ENCODE measurements around the gene TELO2. TPM values are rescaled to one million over a fixed set of nuclear protein-coding genes. Genes with fewer than 3 reads are reported as not detected.

TELO2 gene
- total RNA-seq, 2 experiments from 2014 or later = 29.7 to 30.8 TPM

GRCh38 chr16:1550069-1550468 is 56.9 kb downstream of the TELO2 start:
- peak overlapping the region; percentile 75 for H3K27ac Mint-ChIP-seq
- peaks cover 73% of the 10 kb centered on the region for H3K4me1 Mint-ChIP-seq (ENCODE audit: low read depth)
- intact Hi-C loops (cut with DNase I, micrococcal nuclease) = no loop called here
- H3K9me3 Mint-ChIP-seq = no peaks in the 10 kb centered on the region
- CTCF ChIA-PET = no interaction called here
- Histone ChIP-seq H3K4me3 (ENCODE audit: low read length) (no peak overlapping the region), H3K36me3 (ENCODE audit: insufficient read depth, low read length) (peaks cover 96% of the 10 kb centered on the region), H3K27me3 (ENCODE audit: control insufficient read depth in 1 of 2, insufficient read depth in 2 of 2, low read length in 2 of 2) (no peaks in the 10 kb centered on the region), H3K27ac (ENCODE audit: low read depth in 1 of 2, low read length in 2 of 2) (no peak overlapping the region), H3K4me1 (ENCODE audit: insufficient read depth, low read length) (peaks cover 81% of the 10 kb centered on the region), H3K9me3 (ENCODE audit: control insufficient read depth in 1 of 2, insufficient read depth in 1 of 2, low read length in 2 of 2) (no peaks in the 10 kb centered on the region)
- POLR2A ChIA-PET = interaction anchor here (0.7 to 1.3 kb wide), 3 partner anchors 9 to 14 kb away, joined by 3 to 4 read pairs (median 3); no protein-coding TSS in a partner anchor
- peaks cover 92% of the 10 kb centered on the region for H3K36me3 Mint-ChIP-seq (ENCODE audit: low read depth)
- TF ChIP-seq CTCF (IDR thresholded peaks at IDR 0.05) = no peak
- ATAC-seq (ENCODE audit: poor library complexity) (no peak), DNase-seq (no peak)
- no peaks in the 10 kb centered on the region for H3K27me3 Mint-ChIP-seq
- no peak overlapping the region for H3K4me3 Mint-ChIP-seq

GRCh38 chr16:1550696-1551095 is 57.5 kb downstream of the TELO2 start:
- H3K4me1 ChIP-seq (ENCODE audit: insufficient read depth, low read length) = peaks cover 75% of the 10 kb centered on the region
- no peak for ATAC-seq (ENCODE audit: poor library complexity)
- DNase-seq = no peak
- Mint-ChIP-seq H3K9me3 (no peaks in the 10 kb centered on the region), H3K27me3 (no peaks in the 10 kb centered on the region), H3K4me3 (no peak overlapping the region), H3K27ac (peak overlapping the region; percentile 75), H3K36me3 (ENCODE audit: low read depth) (peaks cover 92% of the 10 kb centered on the region), H3K4me1 (ENCODE audit: low read depth) (peaks cover 71% of the 10 kb centered on the region)
- no peak overlapping the region for H3K4me3 ChIP-seq (ENCODE audit: low read length)
- no peak overlapping the region for H3K27ac ChIP-seq (ENCODE audit: low read depth in 1 of 2, low read length in 2 of 2)
- no peak for TF ChIP-seq CTCF (IDR thresholded peaks at IDR 0.05)
- ChIA-PET POLR2A (interaction anchor here (0.7 to 1.3 kb wide), 2 partner anchors 8 to 10 kb away, joined by 3 to 4 read pairs; no protein-coding TSS in a partner anchor), CTCF (no interaction called here)
- no peaks in the 10 kb centered on the region for H3K9me3 ChIP-seq (ENCODE audit: control insufficient read depth in 1 of 2, insufficient read depth in 1 of 2, low read length in 2 of 2)
- H3K27me3 ChIP-seq (ENCODE audit: control insufficient read depth in 1 of 2, insufficient read depth in 2 of 2, low read length in 2 of 2) = no peaks in the 10 kb centered on the region
- peaks cover 96% of the 10 kb centered on the region for H3K36me3 ChIP-seq (ENCODE audit: insufficient read depth, low read length)
- intact Hi-C loops (cut with DNase I, micrococcal nuclease) = no loop called here

GRCh38 chr16:1551166-1551565 is 58.0 kb downstream of the TELO2 start:
- H3K4me3 ChIP-seq (ENCODE audit: low read length) = no peak overlapping the region
- ATAC-seq (ENCODE audit: poor library complexity) (no peak), DNase-seq (no peak)
- Mint-ChIP-seq H3K9me3 (no peaks in the 10 kb centered on the region), H3K36me3 (ENCODE audit: low read depth) (peaks cover 94% of the 10 kb centered on the region), H3K4me3 (no peak overlapping the region), H3K27ac (peak overlapping the region; percentile 49), H3K4me1 (ENCODE audit: low read depth) (peaks cover 67% of the 10 kb centered on the region), H3K27me3 (no peaks in the 10 kb centered on the region)
- ChIA-PET CTCF (no interaction called here), POLR2A (interaction anchor here (1.3 kb wide), 1 partner anchor 10 kb away, joined by 4 read pairs; no protein-coding TSS in a partner anchor)
- intact Hi-C loops (cut with DNase I, micrococcal nuclease) = no loop called here
- H3K27ac ChIP-seq (ENCODE audit: low read depth in 1 of 2, low read length in 2 of 2) = no peak overlapping the region
- TF ChIP-seq CTCF (IDR thresholded peaks at IDR 0.05) = no peak
- no peaks in the 10 kb centered on the region for H3K27me3 ChIP-seq (ENCODE audit: control insufficient read depth in 1 of 2, insufficient read depth in 2 of 2, low read length in 2 of 2)
- peaks cover 95% of the 10 kb centered on the region for H3K36me3 ChIP-seq (ENCODE audit: insufficient read depth, low read length)
- H3K9me3 ChIP-seq (ENCODE audit: control insufficient read depth in 1 of 2, insufficient read depth in 1 of 2, low read length in 2 of 2) = no peaks in the 10 kb centered on the region
- peaks cover 70% of the 10 kb centered on the region for H3K4me1 ChIP-seq (ENCODE audit: insufficient read depth, low read length)
